ENCODE measurements around the gene CAB39L. TPM values are rescaled to one million over a fixed set of nuclear protein-coding genes. Genes with fewer than 3 reads are reported as not detected.

CAB39L gene
- total RNA-seq, 4 donors from 2014 or later, result 84.2 to 131 (median 114) TPM

DNA sequence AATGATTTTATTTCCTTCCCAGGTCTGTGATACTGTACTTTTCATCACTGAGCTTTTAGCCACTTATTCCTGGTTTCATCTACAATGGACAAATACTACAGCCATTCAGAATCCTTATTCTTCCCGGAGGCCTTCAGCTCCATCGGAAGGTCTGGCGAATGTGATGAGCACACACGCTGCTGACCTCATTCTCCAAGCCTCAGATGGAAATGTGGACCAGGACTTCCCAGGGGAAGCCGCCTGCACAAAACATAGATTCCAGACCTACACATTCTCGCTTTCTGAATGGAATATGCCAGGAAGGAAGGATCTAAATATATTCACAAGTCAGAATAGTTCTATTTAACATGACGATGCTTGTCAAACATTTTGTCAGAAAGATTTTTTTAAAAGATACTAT, 120.5 kb downstream of the CAB39L start:
- no peaks in the 10 kb centered on the region for H3K9me3 ChIP-seq
- TF ChIP-seq POLR2A (IDR thresholded peaks at IDR 0.05), result no peak
- TF ChIP-seq EP300 (IDR thresholded peaks at IDR 0.05), result no peak
- TF ChIP-seq POLR2AphosphoS5 (IDR thresholded peaks at IDR 0.05), result no peak
- TF ChIP-seq, protein P1, sequence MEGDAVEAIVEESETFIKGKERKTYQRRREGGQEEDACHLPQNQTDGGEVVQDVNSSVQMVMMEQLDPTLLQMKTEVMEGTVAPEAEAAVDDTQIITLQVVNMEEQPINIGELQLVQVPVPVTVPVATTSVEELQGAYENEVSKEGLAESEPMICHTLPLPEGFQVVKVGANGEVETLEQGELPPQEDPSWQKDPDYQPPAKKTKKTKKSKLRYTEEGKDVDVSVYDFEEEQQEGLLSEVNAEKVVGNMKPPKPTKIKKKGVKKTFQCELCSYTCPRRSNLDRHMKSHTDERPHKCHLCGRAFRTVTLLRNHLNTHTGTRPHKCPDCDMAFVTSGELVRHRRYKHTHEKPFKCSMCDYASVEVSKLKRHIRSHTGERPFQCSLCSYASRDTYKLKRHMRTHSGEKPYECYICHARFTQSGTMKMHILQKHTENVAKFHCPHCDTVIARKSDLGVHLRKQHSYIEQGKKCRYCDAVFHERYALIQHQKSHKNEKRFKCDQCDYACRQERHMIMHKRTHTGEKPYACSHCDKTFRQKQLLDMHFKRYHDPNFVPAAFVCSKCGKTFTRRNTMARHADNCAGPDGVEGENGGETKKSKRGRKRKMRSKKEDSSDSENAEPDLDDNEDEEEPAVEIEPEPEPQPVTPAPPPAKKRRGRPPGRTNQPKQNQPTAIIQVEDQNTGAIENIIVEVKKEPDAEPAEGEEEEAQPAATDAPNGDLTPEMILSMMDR (IDR thresholded peaks at IDR 0.05), result no peak
- peaks cover 0 to 51% of the 10 kb centered on the region in 2 donors for H3K36me3 ChIP-seq
- no peaks in the 10 kb centered on the region for H3K27me3 ChIP-seq
- no peak for ATAC-seq
- H3K4me1 ChIP-seq, result peaks cover 0 to 26% (median 0%) of the 10 kb centered on the region in 3 donors
- H3K4me3 ChIP-seq, result no peak overlapping the region
- H3K27ac ChIP-seq, result no peak overlapping the region
- WGBS, 2 donors (ENCODE audit: low coverage in 1 of 2), result 82 to 89% methylated on average over 2 to 5 of the region's 7 CpGs

GRCh38 chr13:49322702-49323101, 121.2 kb downstream of the CAB39L start:
- TF ChIP-seq POLR2AphosphoS5 (IDR thresholded peaks at IDR 0.05) (no peak), POLR2A (IDR thresholded peaks at IDR 0.05) (no peak), EP300 (IDR thresholded peaks at IDR 0.05) (no peak)
- TF ChIP-seq, protein P1 (IDR thresholded peaks at IDR 0.05), result no peak
- H3K27me3 ChIP-seq, result no peaks in the 10 kb centered on the region
- ATAC-seq, result no peak
- no peaks in the 10 kb centered on the region for H3K9me3 ChIP-seq
- H3K4me1 ChIP-seq, result peaks cover 0 to 26% (median 0%) of the 10 kb centered on the region in 3 donors
- 92 to 95% methylated on average over 2 of the region's 2 CpGs for WGBS, 2 donors (ENCODE audit: low coverage in 1 of 2)
- no peak overlapping the region for H3K27ac ChIP-seq
- no peak overlapping the region for H3K4me3 ChIP-seq
- peaks cover 0 to 46% of the 10 kb centered on the region in 2 donors for H3K36me3 ChIP-seq

GRCh38 chr13:49320975-49321374, 122.9 kb downstream of the CAB39L start:
- Histone ChIP-seq H3K4me3 (no peak overlapping the region), H3K9me3 (no peaks in the 10 kb centered on the region), H3K27me3 (no peaks in the 10 kb centered on the region), H3K27ac (peak overlapping the region in 1 of 4 donors; percentile 64), H3K4me1 (peaks cover 0 to 20% (median 0%) of the 10 kb centered on the region in 3 donors), H3K36me3 (peaks cover 0 to 45% of the 10 kb centered on the region in 2 donors)
- no peak for ATAC-seq
- WGBS, 2 donors (ENCODE audit: low coverage in 1 of 2), result 60 to 82% methylated on average over 2 of the region's 2 CpGs
- TF ChIP-seq EP300 (IDR thresholded peaks at IDR 0.05), result no peak
- no peak for TF ChIP-seq POLR2AphosphoS5 (IDR thresholded peaks at IDR 0.05)

DNA sequence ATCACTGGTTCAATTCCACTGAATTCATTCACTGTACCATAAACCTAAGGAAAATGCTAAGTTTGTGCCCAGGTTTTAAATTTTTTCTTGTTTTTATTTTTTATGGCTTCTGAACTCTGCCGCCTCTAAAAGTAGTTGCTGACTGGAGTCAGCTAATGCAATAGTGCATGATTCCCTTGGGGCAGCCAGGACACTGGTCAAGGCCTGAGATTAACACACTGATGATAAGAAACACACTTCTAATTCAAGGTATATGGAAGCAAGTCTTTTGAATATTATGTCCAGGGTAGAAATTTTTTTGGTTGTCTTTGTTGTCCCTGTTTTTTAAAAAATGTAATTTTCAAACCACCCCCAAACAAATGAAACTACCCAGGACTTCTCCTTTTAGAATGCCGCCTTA, 123.9 kb downstream of the CAB39L start:
- Histone ChIP-seq H3K4me3 (no peak overlapping the region), H3K9me3 (no peaks in the 10 kb centered on the region), H3K36me3 (peaks cover 0 to 45% of the 10 kb centered on the region in 2 donors), H3K27ac (peak overlapping the region in 2 of 4 donors; percentile 39 to 64), H3K4me1 (peaks cover 0 to 25% (median 0%) of the 10 kb centered on the region in 3 donors), H3K27me3 (no peaks in the 10 kb centered on the region)
- peak; percentile 28 for ATAC-seq
- WGBS, 2 donors (ENCODE audit: low coverage in 1 of 2), result 68 to 83% methylated on average over 2 of the region's 2 CpGs
- TF ChIP-seq, protein P1 (IDR thresholded peaks at IDR 0.05), result no peak
- TF ChIP-seq POLR2AphosphoS5 (IDR thresholded peaks at IDR 0.05), result no peak
- no peak for TF ChIP-seq POLR2A (IDR thresholded peaks at IDR 0.05)
- no peak for TF ChIP-seq EP300 (IDR thresholded peaks at IDR 0.05)

GRCh38 chr13:49319551-49319950, 124.3 kb downstream of the CAB39L start:
- H3K36me3 ChIP-seq, result peaks cover 0 to 44% of the 10 kb centered on the region in 2 donors
- H3K9me3 ChIP-seq, result no peaks in the 10 kb centered on the region
- no peaks in the 10 kb centered on the region for H3K27me3 ChIP-seq
- H3K4me3 ChIP-seq, result no peak overlapping the region
- H3K27ac ChIP-seq, result peak overlapping the region in 3 of 4 donors; percentile 33 to 64 (median 39)
- peak; percentile 21 for ATAC-seq
- peaks cover 0 to 29% (median 3%) of the 10 kb centered on the region in 3 donors for H3K4me1 ChIP-seq
- TF ChIP-seq POLR2AphosphoS5 (IDR thresholded peaks at IDR 0.05) (peak; percentile 51), EP300 (IDR thresholded peaks at IDR 0.05) (no peak)
- TF ChIP-seq, protein P1 (IDR thresholded peaks at IDR 0.05), result no peak
